ENCODE measurements around the gene NQO2.

DNA sequence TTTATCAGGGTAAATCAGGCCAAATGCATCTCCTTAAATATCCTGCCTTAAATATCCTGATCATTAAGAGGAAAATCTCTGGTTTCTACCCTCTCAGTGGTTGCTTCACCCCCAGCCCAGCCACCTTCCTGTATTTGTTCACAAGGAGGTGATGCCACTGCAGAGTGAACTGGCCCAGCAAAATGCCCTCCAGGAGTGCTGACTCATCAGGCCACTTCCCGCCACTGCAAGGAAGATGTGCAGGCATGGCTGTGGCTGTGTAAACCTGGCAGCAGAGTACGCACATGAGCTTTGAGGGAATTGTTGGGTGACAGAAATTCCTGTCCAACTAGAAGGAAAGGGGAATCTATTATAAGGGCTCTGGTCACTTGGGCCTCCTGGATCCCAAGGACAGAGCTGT is 13.8 kb downstream of the NQO2 start:
- TF ChIP-seq, protein P1, sequence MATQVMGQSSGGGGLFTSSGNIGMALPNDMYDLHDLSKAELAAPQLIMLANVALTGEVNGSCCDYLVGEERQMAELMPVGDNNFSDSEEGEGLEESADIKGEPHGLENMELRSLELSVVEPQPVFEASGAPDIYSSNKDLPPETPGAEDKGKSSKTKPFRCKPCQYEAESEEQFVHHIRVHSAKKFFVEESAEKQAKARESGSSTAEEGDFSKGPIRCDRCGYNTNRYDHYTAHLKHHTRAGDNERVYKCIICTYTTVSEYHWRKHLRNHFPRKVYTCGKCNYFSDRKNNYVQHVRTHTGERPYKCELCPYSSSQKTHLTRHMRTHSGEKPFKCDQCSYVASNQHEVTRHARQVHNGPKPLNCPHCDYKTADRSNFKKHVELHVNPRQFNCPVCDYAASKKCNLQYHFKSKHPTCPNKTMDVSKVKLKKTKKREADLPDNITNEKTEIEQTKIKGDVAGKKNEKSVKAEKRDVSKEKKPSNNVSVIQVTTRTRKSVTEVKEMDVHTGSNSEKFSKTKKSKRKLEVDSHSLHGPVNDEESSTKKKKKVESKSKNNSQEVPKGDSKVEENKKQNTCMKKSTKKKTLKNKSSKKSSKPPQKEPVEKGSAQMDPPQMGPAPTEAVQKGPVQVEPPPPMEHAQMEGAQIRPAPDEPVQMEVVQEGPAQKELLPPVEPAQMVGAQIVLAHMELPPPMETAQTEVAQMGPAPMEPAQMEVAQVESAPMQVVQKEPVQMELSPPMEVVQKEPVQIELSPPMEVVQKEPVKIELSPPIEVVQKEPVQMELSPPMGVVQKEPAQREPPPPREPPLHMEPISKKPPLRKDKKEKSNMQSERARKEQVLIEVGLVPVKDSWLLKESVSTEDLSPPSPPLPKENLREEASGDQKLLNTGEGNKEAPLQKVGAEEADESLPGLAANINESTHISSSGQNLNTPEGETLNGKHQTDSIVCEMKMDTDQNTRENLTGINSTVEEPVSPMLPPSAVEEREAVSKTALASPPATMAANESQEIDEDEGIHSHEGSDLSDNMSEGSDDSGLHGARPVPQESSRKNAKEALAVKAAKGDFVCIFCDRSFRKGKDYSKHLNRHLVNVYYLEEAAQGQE (IDR thresholded peaks at IDR 0.05; ENCODE audit: insufficient read depth in 1 of 2, low read depth in 2 of 2, low read length in 2 of 2), result no peak
- TF ChIP-seq SIN3A (IDR thresholded peaks at IDR 0.05; ENCODE audit: borderline replicate concordance, insufficient read depth, low read length) (no peak), POLR2AphosphoS5 (IDR thresholded peaks at IDR 0.05; ENCODE audit: low read depth, low read length) (no peak), TAF1 (IDR thresholded peaks at IDR 0.05; ENCODE audit: borderline replicate concordance, insufficient read depth, low read length) (no peak)

Data from PFSK-1 (cell line).